ENCODE data around the gene PLEKHG4B.

GRCh38 chr5:192970-193831, 101.2 kb downstream of the PLEKHG4B start:
- TF ChIP-seq CTCF (IDR thresholded peaks at IDR 0.05; ENCODE audit: insufficient read depth, low read length, poor library complexity, severe bottlenecking) = no peak
- TF ChIP-seq EZH2phosphoT487 (conservative IDR thresholded peaks at IDR 0.05; ENCODE audit: low read length) = no peak
